Tibial nerve (tissue), 4 donors: ENCODE results near the gene ARHGAP15. TPM values are rescaled to one million over a fixed set of nuclear protein-coding genes. Genes with fewer than 3 reads are reported as not detected.

Experiments
- DNase-seq, 2 donors: peaks; one replicate each; pipeline ENCODE4 v3.0.0-alpha.2; 2019; ENCODE audit warnings: low spot score in 2 of 2
- H3K27ac ChIP-seq, 4 donors: fragments of 200-600 bp; sonication (generic) in 3 of 4; one replicate each; pipeline ENCODE4 v1.5.1; 2017 to 2019; ENCODE audit warnings: mild to moderate bottlenecking in 1 of 4
- H3K27me3 ChIP-seq, 2 donors: fragments of 200-600 bp; sonication (generic) in 1 of 2; one replicate each; pipeline versions ENCODE4 v1.5.1 to v1.6.0; 2017 to 2019
- H3K36me3 ChIP-seq, 3 donors: fragments of 200-600 bp; sonication (generic); one replicate each; pipeline ENCODE4 v1.5.1; 2018 to 2019
- H3K4me1 ChIP-seq, 4 donors: fragments of 200-600 bp; sonication (generic) in 3 of 4; one replicate each; pipeline ENCODE4 v1.5.1; 2017 to 2019
- H3K4me3 ChIP-seq, 4 donors: fragments of 200-600 bp; sonication (generic) in 3 of 4; one replicate each; pipeline ENCODE4 v1.5.1; 2017 to 2019; ENCODE audit warnings: mild to moderate bottlenecking in 1 of 4, moderate library complexity in 1 of 4
- H3K9me3 ChIP-seq, 4 donors: fragments of 200-600 bp; sonication (generic) in 3 of 4; one replicate each; pipeline ENCODE4 v1.5.1; 2017 to 2019
- EP300 ChIP-seq, 2 donors: sonication (generic); formaldehyde crosslinking; IDR thresholded peaks; one replicate each; pipeline ENCODE4 v1.6.1; 2017; ENCODE audit warnings: antibody characterized with exemption in 2 of 2, mild to moderate bottlenecking in 1 of 2
- POLR2A ChIP-seq, 2 donors: fragments of 450-650 bp; IDR thresholded peaks; one replicate each; pipeline ENCODE4 v1.6.1; 2017; ENCODE audit warnings: antibody characterized with exemption in 2 of 2, mild to moderate bottlenecking in 2 of 2, moderate library complexity in 2 of 2
- WGBS, 2 donors: methylation state at CpG; one replicate each; pipeline ENCODE4 v1.1.5; 2018; 5-methylcytosine and 5-hydroxymethylcytosine counted together
- total RNA-seq, 4 donors: library from RNA; depleted of rRNA; stranded (reverse); fragments of >200 nt; gene quantifications; one replicate each; pipeline ENCODE4 v1.1.0, GENCODE V29; 2016
- TF ChIP-seq, protein P1 (sequence below), 5 experiments: fragments of 200-600 bp in 3 of 5; fragments of 450-650 bp in 2 of 5; sonication (generic) in 3 of 5; IDR thresholded peaks; one replicate each; pipeline ENCODE4 v1.5.1; 2016 to 2019; ENCODE audit warnings: antibody characterized with exemption in 5 of 5, mild to moderate bottlenecking in 3 of 5, moderate library complexity in 2 of 5

The ARHGAP15 gene
- total RNA-seq, 4 donors from 2014 or later, result 22.6 to 47.4 (median 35.9) TPM

DNA sequence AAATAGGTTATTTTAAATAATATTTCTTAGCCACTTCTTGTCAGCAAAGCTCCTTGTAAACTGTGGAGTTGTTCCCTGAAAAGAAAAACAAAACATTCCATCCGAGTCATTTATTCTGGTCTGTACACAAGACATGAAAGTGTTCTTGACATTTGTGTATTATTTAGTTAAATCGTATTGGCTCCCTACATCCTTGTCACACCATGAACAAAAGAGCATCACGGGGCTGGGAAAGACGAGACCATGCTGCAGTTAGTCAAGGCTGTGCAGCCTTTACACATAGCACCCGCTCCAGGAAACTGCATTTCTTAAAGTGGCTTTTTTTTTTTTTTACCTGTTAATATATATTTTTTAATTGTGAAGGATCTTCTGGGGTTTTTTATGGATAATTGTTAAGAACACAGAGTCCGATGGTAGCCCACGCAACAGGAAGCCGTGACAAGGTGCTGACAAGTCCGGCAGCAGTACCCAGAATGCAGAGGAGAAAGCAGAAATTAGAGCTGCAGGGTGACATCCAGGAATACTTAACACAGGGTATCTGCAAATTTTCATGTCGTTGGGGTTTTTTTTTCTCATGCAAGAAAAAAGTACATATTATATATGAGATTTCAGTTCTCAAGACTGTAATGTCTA is 588.4 kb downstream of the ARHGAP15 start:
- peak overlapping the region in 3 of 4 donors; percentile 22 to 59 (median 50) for H3K27ac ChIP-seq
- H3K36me3 ChIP-seq, result peaks cover 0 to 8% (median 0%) of the 10 kb centered on the region in 3 donors
- no peak for DNase-seq
- H3K4me1 ChIP-seq, result peaks cover 0 to 20% (median 10%) of the 10 kb centered on the region in 4 donors
- whole genome bisulfite sequencing, 2 donors, result 54% methylated on average over 10 of the region's 10 CpGs
- H3K9me3 ChIP-seq, result no peaks in the 10 kb centered on the region
- H3K27me3 ChIP-seq, result no peaks in the 10 kb centered on the region
- TF ChIP-seq, protein P1, sequence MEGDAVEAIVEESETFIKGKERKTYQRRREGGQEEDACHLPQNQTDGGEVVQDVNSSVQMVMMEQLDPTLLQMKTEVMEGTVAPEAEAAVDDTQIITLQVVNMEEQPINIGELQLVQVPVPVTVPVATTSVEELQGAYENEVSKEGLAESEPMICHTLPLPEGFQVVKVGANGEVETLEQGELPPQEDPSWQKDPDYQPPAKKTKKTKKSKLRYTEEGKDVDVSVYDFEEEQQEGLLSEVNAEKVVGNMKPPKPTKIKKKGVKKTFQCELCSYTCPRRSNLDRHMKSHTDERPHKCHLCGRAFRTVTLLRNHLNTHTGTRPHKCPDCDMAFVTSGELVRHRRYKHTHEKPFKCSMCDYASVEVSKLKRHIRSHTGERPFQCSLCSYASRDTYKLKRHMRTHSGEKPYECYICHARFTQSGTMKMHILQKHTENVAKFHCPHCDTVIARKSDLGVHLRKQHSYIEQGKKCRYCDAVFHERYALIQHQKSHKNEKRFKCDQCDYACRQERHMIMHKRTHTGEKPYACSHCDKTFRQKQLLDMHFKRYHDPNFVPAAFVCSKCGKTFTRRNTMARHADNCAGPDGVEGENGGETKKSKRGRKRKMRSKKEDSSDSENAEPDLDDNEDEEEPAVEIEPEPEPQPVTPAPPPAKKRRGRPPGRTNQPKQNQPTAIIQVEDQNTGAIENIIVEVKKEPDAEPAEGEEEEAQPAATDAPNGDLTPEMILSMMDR (IDR thresholded peaks at IDR 0.05), result no peak
- no peak for TF ChIP-seq POLR2A (IDR thresholded peaks at IDR 0.05)
- H3K4me3 ChIP-seq, result peak overlapping the region in 2 of 4 donors; percentile 16 to 25

DNA sequence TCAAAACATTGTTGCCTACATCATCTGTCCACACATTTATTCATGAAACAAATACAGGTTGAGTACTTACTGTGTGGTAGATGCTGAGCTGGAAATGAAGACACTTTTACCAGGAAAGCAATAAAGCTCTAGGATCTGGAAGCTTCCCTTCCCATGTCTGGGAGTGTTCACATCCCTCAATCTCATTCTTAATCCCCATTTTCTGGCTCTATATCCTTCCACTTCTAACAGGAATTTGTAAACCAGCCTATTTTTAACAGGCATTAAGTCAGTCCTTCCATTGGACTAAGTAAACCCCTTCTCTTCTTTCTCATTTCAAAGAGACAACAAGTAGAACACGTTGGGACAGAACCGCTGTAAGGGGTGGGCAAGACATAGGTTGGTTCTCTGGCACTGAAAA is 589.5 kb downstream of the ARHGAP15 start:
- TF ChIP-seq POLR2A (IDR thresholded peaks at IDR 0.05), result no peak
- TF ChIP-seq, protein P1 (IDR thresholded peaks at IDR 0.05), result no peak
- no peak for TF ChIP-seq EP300 (IDR thresholded peaks at IDR 0.05)
- DNase-seq, result no peak
- Histone ChIP-seq H3K27me3 (no peaks in the 10 kb centered on the region), H3K27ac (no peak overlapping the region), H3K4me3 (no peak overlapping the region), H3K36me3 (peaks cover 0 to 5% (median 0%) of the 10 kb centered on the region in 3 donors), H3K9me3 (no peaks in the 10 kb centered on the region), H3K4me1 (peaks cover 0 to 20% (median 10%) of the 10 kb centered on the region in 4 donors)
- WGBS, 2 donors, result 91 to 92% methylated on average over 2 of the region's 2 CpGs

DNA sequence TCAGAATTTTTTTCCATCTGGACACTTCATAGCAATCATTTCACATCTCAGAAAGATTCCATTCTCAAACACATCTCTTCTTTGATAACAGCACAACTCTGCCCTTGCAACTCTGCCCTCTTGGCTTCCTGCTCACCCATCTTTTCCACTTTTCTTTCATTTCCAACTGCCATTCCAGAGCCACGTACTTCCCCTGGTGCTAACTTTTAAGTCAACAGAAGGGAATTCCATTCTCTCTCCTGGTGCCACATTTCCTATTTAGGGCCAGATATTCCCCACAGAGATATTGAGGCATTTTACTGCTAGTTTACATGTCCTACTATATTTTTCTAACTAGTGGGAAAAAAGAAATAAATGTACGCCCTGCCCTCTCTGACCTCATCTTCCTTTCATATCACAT is 590.2 kb downstream of the ARHGAP15 start:
- 53 to 68% methylated on average over 2 of the region's 2 CpGs for WGBS, 2 donors
- Histone ChIP-seq H3K4me1 (peaks cover 0 to 20% (median 10%) of the 10 kb centered on the region in 4 donors), H3K4me3 (no peak overlapping the region), H3K27ac (no peak overlapping the region), H3K9me3 (no peaks in the 10 kb centered on the region), H3K36me3 (no peaks in the 10 kb centered on the region), H3K27me3 (no peaks in the 10 kb centered on the region)
- DNase-seq, result no peak
- TF ChIP-seq, protein P1 (IDR thresholded peaks at IDR 0.05), result no peak
- TF ChIP-seq POLR2A (IDR thresholded peaks at IDR 0.05) (no peak), EP300 (IDR thresholded peaks at IDR 0.05) (no peak)

DNA sequence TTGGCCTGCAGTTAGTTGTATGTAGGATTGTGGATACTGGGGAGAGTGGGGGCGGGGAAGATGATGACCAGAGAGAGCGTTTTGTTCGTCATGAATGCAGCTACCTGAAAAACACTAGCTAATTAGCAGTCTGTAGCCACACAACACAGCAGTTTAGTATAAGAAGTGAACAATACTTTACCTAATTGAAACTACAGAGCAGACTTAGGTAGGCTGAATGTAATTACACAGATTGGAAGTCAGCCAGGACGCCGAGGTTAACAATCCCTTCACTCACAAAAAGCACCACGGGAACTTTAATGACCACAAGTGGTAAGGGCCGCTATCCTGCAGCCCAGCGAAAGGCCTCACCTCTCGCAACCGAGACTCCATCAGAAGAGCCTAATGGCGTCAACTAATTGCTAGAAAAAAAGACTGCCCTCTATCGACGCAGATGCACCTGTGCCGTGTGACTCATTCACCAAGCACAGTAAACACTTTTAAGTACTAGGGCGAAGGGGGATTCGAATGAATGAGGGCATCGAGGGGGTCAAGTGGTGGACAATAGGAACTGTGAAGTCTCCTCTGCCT is 591.0 kb downstream of the ARHGAP15 start:
- no peak overlapping the region for H3K27ac ChIP-seq
- H3K36me3 ChIP-seq, result no peaks in the 10 kb centered on the region
- H3K4me1 ChIP-seq, result peaks cover 0 to 20% (median 10%) of the 10 kb centered on the region in 4 donors
- no peak overlapping the region for H3K4me3 ChIP-seq
- H3K9me3 ChIP-seq, result no peaks in the 10 kb centered on the region
- H3K27me3 ChIP-seq, result no peaks in the 10 kb centered on the region
- no peak for TF ChIP-seq POLR2A (IDR thresholded peaks at IDR 0.05)
- no peak for TF ChIP-seq EP300 (IDR thresholded peaks at IDR 0.05)
- TF ChIP-seq, protein P1 (IDR thresholded peaks at IDR 0.05), result no peak
- no peak for DNase-seq
- WGBS, 2 donors, result 77 to 82% methylated on average over 17 of the region's 17 CpGs

DNA sequence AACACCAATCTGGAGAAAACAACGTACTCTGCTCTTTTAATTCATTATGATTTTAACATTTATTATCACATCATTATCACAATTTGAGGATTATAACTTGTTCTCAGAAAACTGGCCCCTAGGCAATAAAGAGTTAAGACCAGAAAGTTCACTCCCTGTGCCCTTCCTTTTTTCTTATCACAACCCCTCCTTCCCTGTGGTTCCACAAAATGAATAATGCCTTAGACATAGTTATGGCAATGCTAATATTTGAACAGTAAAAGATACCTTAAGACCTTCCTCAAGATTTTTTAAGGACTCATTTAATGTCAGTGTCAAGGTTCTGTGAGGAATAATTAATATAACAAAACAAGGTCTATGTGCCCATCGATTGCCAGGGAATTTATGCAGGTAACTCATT is 596.2 kb downstream of the ARHGAP15 start:
- no peak for DNase-seq
- peaks cover 0 to 19% (median 5%) of the 10 kb centered on the region in 4 donors for H3K4me1 ChIP-seq
- H3K9me3 ChIP-seq, result no peaks in the 10 kb centered on the region
- TF ChIP-seq, protein P1 (IDR thresholded peaks at IDR 0.05), result no peak
- no peak for TF ChIP-seq POLR2A (IDR thresholded peaks at IDR 0.05)
- H3K4me3 ChIP-seq, result no peak overlapping the region
- H3K27ac ChIP-seq, result no peak overlapping the region
- H3K27me3 ChIP-seq, result no peaks in the 10 kb centered on the region
- WGBS, 2 donors, result 82 to 91% methylated on average over 2 of the region's 2 CpGs
- H3K36me3 ChIP-seq, result no peaks in the 10 kb centered on the region
